Neural cell (in vitro differentiated cells): ENCODE data around the gene RAD51B. TPM values are rescaled to one million over a fixed set of nuclear protein-coding genes. Genes with fewer than 3 reads are reported as not detected.

Source experiments
- H2AFZ ChIP-seq: fragments of 200-600, 300-800 bp; sonication (generic), shearing (Covaris generic); 2 replicates; pipeline ENCODE4 v1.6.0; 2014; ENCODE audit warnings: low read depth, mild to moderate bottlenecking, antibody characterized with exemption, low read length, moderate library complexity
- H3F3A ChIP-seq: fragments of 200-600 bp; shearing (Covaris generic); 2 replicates; pipeline ENCODE4 v1.6.1; 2016; ENCODE audit warnings: mild to moderate bottlenecking, moderate library complexity, mixed read lengths, antibody characterized with exemption, low read length; ENCODE audit not compliant: insufficient read depth, poor library complexity, severe bottlenecking
- H3K27ac ChIP-seq: fragments of 200-600, 300-800 bp; sonication (generic), shearing (Covaris generic); 2 replicates; pipeline ENCODE4 v1.5.1; 2014; ENCODE audit warnings: mild to moderate bottlenecking, low read length, moderate library complexity
- H3K27me3 ChIP-seq: fragments of 300-800, 200-600 bp; sonication (generic), shearing (Covaris generic); 2 replicates; pipeline ENCODE4 v1.6.0; 2014; ENCODE audit warnings: mild to moderate bottlenecking, low read depth, low read length, moderate library complexity; ENCODE audit not compliant: insufficient read depth
- H3K36me3 ChIP-seq: fragments of 300-800, 200-600 bp; sonication (generic), shearing (Covaris generic); 2 replicates; pipeline ENCODE4 v1.5.1; 2014; ENCODE audit warnings: mild to moderate bottlenecking, antibody characterized with exemption, low read length, moderate library complexity; ENCODE audit not compliant: insufficient read depth
- H3K4me2 ChIP-seq: fragments of 300-800, 200-600 bp; sonication (generic), shearing (Covaris generic); 2 replicates; pipeline ENCODE4 v1.6.0; 2014; ENCODE audit warnings: mild to moderate bottlenecking, low read length
- H3K4me3 ChIP-seq: fragments of 300-800, 200-600 bp; sonication (generic), shearing (Covaris generic); 2 replicates; pipeline ENCODE4 v1.5.1; 2014; ENCODE audit warnings: mild to moderate bottlenecking, low read length, moderate library complexity
- H3K79me2 ChIP-seq: fragments of 200-600 bp; shearing (Covaris generic); replicated peaks from 2 replicates; pipeline ENCODE4 v1.6.0; 2014; ENCODE audit warnings: mild to moderate bottlenecking, low read length, moderate library complexity; ENCODE audit not compliant: insufficient read depth
- H3K9ac ChIP-seq: fragments of 300-800, 200-600 bp; sonication (generic), shearing (Covaris generic); 2 replicates; pipeline ENCODE4 v1.6.1; 2016; ENCODE audit warnings: mild to moderate bottlenecking, low read length, mixed read lengths
- H3K9me2 ChIP-seq: fragments of 200-600 bp; shearing (Covaris generic); 2 replicates; pipeline ENCODE4 v1.6.1; 2016; ENCODE audit warnings: mild to moderate bottlenecking, low read length, mixed read lengths; ENCODE audit not compliant: insufficient read depth
- H3K9me3 ChIP-seq: fragments of 200-600, 300-800 bp; sonication (generic), shearing (Covaris generic); 2 replicates; pipeline ENCODE4 v1.6.1; 2016; ENCODE audit warnings: mild to moderate bottlenecking, mixed run types, low read length, moderate library complexity, mixed read lengths
- H4K20me1 ChIP-seq: fragments of 200-600 bp; shearing (Covaris generic); 2 replicates; pipeline ENCODE4 v1.6.1; 2016; ENCODE audit warnings: mild to moderate bottlenecking, mixed run types; ENCODE audit not compliant: insufficient read depth
- EP300 ChIP-seq: fragments of 450-650 bp; conservative IDR thresholded peaks from 2 replicates; pipeline ENCODE4 v1.6.1; 2014; ENCODE audit warnings: antibody characterized with exemption, mild to moderate bottlenecking, moderate library complexity; ENCODE audit not compliant: poor library complexity, severe bottlenecking
- EZH2 ChIP-seq: fragments of 200-600, 300-800 bp; shearing (Covaris generic), sonication (generic); IDR thresholded peaks from 2 replicates; pipeline ENCODE4 v1.6.1; 2014; ENCODE audit warnings: antibody characterized with exemption, low read length, borderline replicate concordance, mild to moderate bottlenecking; ENCODE audit not compliant: insufficient read depth, poor library complexity, severe bottlenecking
- MXI1 ChIP-seq: fragments of 450-650 bp; conservative IDR thresholded peaks from 2 replicates; pipeline ENCODE4 v1.6.1; 2014; ENCODE audit warnings: antibody characterized with exemption, mild to moderate bottlenecking; ENCODE audit not compliant: poor library complexity, severe bottlenecking
- POLR2AphosphoS5 ChIP-seq: IDR thresholded peaks from 2 replicates; pipeline ENCODE4 v1.6.1; 2012
- RAD21 ChIP-seq: fragments of 450-650 bp; conservative IDR thresholded peaks from 2 replicates; pipeline ENCODE4 v1.6.1; 2014; ENCODE audit warnings: antibody characterized with exemption, mild to moderate bottlenecking, moderate library complexity
- SMC3 ChIP-seq: fragments of 450-650 bp; conservative IDR thresholded peaks from 2 replicates; pipeline ENCODE4 v1.6.1; 2014; ENCODE audit warnings: antibody characterized with exemption, mild to moderate bottlenecking, moderate library complexity; ENCODE audit not compliant: poor library complexity
- TAF1 ChIP-seq: IDR thresholded peaks from 2 replicates; pipeline ENCODE4 v1.6.1; 2012; ENCODE audit warnings: low read depth
- polyA plus RNA-seq: library from polyadenylated mRNA; depleted of rRNA; stranded (reverse); fragments of >200 nt; gene quantifications from 2 replicates; pipeline ENCODE4 v1.2.3, GENCODE V29; 2014
- TF ChIP-seq, protein P1 (sequence below): IDR thresholded peaks from 2 replicates; pipeline ENCODE4 v1.6.1; 2012; ENCODE audit warnings: borderline replicate concordance
- TF ChIP-seq, protein P2 (sequence below): fragments of 450-650 bp; IDR thresholded peaks from 2 replicates; pipeline ENCODE4 v1.5.1; 2014; ENCODE audit warnings: antibody characterized with exemption, mild to moderate bottlenecking, moderate library complexity; ENCODE audit not compliant: poor library complexity, severe bottlenecking

Gene RAD51B
- polyA plus RNA-seq, 1 donor from 2014 or later, result 3.1 TPM

DNA sequence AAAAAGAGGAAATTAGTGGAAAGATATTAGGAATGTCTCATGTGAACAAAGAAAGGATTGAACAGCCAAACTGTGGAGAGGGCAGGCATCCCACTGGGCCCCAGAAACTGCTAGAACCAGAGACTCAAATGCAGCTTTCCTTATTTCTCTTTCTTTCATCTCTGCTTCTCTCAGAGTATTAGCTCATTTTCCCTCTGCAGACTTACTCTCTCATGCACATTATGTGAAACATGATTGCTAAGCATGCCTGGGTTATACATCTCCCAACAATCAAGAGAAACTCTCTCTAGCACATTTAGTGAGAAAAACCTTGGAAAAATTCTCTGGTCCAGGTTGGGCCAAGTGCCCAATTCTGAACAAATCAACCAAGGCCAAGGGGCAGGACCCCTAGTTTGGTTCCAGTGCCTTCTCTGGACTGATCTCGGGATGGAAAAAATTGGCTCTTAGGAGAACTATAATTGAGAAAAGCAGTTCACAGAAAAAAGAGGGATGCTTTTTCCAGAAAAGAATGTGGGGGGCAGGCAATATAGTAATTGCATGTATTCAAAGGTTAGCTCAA lies 313.1 kb downstream of the RAD51B start:
- no peak for TF ChIP-seq SMC3
- TF ChIP-seq TAF1, result no peak
- TF ChIP-seq, protein P1, sequence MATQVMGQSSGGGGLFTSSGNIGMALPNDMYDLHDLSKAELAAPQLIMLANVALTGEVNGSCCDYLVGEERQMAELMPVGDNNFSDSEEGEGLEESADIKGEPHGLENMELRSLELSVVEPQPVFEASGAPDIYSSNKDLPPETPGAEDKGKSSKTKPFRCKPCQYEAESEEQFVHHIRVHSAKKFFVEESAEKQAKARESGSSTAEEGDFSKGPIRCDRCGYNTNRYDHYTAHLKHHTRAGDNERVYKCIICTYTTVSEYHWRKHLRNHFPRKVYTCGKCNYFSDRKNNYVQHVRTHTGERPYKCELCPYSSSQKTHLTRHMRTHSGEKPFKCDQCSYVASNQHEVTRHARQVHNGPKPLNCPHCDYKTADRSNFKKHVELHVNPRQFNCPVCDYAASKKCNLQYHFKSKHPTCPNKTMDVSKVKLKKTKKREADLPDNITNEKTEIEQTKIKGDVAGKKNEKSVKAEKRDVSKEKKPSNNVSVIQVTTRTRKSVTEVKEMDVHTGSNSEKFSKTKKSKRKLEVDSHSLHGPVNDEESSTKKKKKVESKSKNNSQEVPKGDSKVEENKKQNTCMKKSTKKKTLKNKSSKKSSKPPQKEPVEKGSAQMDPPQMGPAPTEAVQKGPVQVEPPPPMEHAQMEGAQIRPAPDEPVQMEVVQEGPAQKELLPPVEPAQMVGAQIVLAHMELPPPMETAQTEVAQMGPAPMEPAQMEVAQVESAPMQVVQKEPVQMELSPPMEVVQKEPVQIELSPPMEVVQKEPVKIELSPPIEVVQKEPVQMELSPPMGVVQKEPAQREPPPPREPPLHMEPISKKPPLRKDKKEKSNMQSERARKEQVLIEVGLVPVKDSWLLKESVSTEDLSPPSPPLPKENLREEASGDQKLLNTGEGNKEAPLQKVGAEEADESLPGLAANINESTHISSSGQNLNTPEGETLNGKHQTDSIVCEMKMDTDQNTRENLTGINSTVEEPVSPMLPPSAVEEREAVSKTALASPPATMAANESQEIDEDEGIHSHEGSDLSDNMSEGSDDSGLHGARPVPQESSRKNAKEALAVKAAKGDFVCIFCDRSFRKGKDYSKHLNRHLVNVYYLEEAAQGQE, result no peak
- TF ChIP-seq EP300, result no peak
- no peak for TF ChIP-seq MXI1
- TF ChIP-seq EZH2, result no peak
- TF ChIP-seq POLR2AphosphoS5, result no peak
- no peak for TF ChIP-seq RAD21
- TF ChIP-seq, protein P2, sequence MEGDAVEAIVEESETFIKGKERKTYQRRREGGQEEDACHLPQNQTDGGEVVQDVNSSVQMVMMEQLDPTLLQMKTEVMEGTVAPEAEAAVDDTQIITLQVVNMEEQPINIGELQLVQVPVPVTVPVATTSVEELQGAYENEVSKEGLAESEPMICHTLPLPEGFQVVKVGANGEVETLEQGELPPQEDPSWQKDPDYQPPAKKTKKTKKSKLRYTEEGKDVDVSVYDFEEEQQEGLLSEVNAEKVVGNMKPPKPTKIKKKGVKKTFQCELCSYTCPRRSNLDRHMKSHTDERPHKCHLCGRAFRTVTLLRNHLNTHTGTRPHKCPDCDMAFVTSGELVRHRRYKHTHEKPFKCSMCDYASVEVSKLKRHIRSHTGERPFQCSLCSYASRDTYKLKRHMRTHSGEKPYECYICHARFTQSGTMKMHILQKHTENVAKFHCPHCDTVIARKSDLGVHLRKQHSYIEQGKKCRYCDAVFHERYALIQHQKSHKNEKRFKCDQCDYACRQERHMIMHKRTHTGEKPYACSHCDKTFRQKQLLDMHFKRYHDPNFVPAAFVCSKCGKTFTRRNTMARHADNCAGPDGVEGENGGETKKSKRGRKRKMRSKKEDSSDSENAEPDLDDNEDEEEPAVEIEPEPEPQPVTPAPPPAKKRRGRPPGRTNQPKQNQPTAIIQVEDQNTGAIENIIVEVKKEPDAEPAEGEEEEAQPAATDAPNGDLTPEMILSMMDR, result no peak
- H3K4me2 ChIP-seq, result no peak overlapping the region
- H2AFZ ChIP-seq, result no peak overlapping the region

DNA sequence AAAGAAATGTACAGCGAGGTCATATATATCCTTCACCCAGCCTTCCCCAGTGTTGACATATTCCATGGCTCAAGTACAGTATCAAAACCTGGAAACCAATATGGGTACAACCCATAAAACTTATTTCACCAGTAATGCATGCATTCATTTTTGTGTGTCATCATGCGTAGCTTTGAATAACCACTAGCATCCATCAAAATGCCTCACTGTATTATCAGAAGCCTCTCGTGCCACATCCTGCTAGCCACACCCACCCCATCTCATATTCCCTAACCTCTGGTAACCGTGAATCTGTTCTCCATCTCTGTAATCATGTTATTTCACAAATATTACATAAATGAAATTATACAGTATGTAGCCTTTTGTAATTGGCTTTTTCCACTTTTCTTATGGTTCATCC lies 314.3 kb downstream of the RAD51B start:
- TF ChIP-seq RAD21, result no peak
- no peak for TF ChIP-seq EP300
- no peak for TF ChIP-seq MXI1
- no peak for TF ChIP-seq POLR2AphosphoS5
- TF ChIP-seq, protein P2, result no peak
- TF ChIP-seq, protein P1, result no peak
- no peak for TF ChIP-seq EZH2
- no peak overlapping the region for H3K27ac ChIP-seq
- H3K79me2 ChIP-seq, result no peaks in the 10 kb centered on the region
- no peaks in the 10 kb centered on the region for H4K20me1 ChIP-seq
- H3K9ac ChIP-seq, result no peak overlapping the region
- H3K4me2 ChIP-seq, result no peak overlapping the region
- H3F3A ChIP-seq, result no peaks in the 10 kb centered on the region
- no peak overlapping the region for H3K4me3 ChIP-seq
- H3K9me2 ChIP-seq, result no peaks in the 10 kb centered on the region
- H3K9me3 ChIP-seq, result no peaks in the 10 kb centered on the region
- H3K27me3 ChIP-seq, result no peaks in the 10 kb centered on the region
- H2AFZ ChIP-seq, result no peak overlapping the region
- no peaks in the 10 kb centered on the region for H3K36me3 ChIP-seq

More for the DNA sequence above, 313.1 kb downstream of the RAD51B start:
- Histone ChIP-seq H3K27ac (no peak overlapping the region), H4K20me1 (no peaks in the 10 kb centered on the region), H3K4me3 (no peak overlapping the region), H3F3A (no peaks in the 10 kb centered on the region), H3K9me3 (no peaks in the 10 kb centered on the region), H3K79me2 (no peaks in the 10 kb centered on the region), H3K36me3 (no peaks in the 10 kb centered on the region), H3K27me3 (no peaks in the 10 kb centered on the region), H3K9ac (no peak overlapping the region), H3K9me2 (no peaks in the 10 kb centered on the region)
